GM18505 (cell line): Measurements from ENCODE around the gene SUB1.

Source experiments
- ATAC-seq: cut with Tn5 transposase; IDR thresholded peaks from one replicate; pipeline ENCODE4 v1.9.1; 2021; ENCODE audit not compliant: unreplicated experiment
- POLR2A ChIP-seq: IDR thresholded peaks from 4 replicates; pipeline ENCODE4 v1.6.1; 2011; ENCODE audit warnings: borderline replicate concordance; ENCODE audit not compliant: insufficient read depth, insufficient read length; ENCODE audit errors: extremely low read depth

Gene SUB1

DNA sequence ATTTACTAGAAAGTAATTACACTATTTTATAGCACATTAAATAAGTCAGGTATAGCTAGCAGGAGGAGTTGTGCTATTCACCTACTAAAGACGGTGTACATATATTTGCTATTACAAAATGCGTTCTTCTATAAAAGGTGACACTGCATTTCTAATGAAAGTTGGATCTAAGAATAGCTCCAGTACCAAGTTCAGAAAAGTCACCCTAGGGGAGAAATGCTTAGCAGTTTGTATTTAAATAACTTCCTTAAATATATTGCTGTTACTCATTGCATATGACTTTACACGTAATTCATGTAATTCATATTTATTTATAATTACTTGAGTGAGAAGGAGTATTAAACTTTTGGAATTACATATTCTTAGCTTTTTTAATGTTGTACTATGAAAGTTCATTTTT lies 7.0 kb upstream of the SUB1 start:
- ATAC-seq, result no peak
- TF ChIP-seq POLR2A, result no peak

DNA sequence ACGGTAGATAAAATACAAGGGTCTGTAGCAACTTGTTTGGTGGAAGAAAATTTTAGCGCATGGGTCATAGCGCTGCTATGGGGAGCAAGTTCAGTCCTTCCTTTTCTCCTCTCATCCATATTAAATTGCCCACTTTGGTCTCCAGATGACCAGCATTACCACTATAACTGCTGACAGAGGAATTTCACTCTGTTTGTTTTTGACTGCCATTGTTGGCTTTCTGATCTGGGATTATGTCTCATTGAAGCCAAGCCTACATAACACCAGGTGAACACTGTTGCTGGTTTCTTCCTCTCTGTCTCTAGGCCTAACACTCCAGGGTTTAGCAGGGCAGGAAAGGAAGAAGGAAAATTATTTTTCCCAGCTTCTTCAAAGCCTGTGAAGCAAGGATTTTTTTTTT lies 6.6 kb upstream of the SUB1 start:
- no peak for ATAC-seq
- TF ChIP-seq POLR2A, result no peak

DNA sequence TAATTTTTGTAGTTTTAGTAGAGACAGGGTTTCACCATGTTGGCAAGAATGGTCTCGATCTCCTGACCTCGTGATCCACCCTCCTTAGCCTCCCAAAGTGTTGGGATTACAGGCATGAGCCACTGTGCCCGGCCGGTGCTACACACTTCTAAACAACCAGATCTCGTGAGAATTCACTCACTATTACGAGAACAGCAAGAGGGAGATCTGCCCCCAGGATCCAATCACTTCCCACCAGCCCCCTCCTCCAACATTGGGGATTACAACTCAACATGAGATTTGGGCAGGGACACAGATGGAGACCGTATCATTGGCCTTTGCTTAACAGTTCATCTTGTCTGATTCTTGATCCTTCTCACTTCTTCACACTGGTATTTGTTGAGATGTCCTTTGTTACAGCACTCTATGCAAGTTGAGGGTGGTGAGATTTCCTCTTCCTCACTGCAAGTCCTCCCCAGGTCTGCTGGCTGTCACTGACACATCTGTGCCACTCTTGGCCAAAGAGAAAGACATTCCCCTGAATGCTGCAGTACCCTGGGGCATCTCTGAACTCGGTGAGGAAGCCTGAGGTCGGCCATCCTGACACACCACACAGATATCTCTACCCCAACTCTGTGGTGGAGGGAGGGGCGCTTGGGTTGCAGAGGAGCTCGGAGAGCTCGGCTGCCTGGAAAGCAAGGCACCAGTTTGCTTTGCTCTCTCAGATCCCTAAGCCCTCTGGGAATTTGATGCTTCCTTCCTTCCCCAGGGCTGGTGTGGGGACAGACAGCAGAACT lies 4.2 kb upstream of the SUB1 start:
- no peak for ATAC-seq
- TF ChIP-seq POLR2A, result no peak

GRCh38 chr5:32583582-32584232 lies 1.6 kb upstream of the SUB1 start:
- TF ChIP-seq POLR2A, result peak; percentile 22
- peak; percentile 75 for ATAC-seq

GRCh38 chr5:32584646-32585045 lies 711 bp upstream of the SUB1 start:
- no peak for TF ChIP-seq POLR2A
- ATAC-seq, result no peak

DNA sequence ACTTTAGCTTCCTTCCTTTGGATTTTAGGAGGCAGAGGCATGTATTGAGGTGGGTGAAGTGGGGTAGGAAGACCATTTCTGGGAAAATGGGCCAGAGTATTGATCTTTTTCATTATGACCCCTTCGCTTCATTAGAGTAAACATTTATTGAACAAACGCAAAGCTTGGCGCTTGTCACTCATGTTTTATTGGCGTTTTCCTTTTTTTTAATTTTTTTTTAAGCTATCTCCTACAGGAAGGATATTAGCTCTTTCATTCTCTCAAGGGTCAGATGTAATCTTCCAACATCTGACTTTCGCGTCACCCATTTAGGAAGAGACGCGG lies 273 bp upstream of the SUB1 start:
- no peak for TF ChIP-seq POLR2A
- no peak for ATAC-seq

GRCh38 chr5:32586276-32586599 lies 881 bp downstream of the SUB1 start:
- peak; percentile 38 for TF ChIP-seq POLR2A
- ATAC-seq, result no peak

DNA sequence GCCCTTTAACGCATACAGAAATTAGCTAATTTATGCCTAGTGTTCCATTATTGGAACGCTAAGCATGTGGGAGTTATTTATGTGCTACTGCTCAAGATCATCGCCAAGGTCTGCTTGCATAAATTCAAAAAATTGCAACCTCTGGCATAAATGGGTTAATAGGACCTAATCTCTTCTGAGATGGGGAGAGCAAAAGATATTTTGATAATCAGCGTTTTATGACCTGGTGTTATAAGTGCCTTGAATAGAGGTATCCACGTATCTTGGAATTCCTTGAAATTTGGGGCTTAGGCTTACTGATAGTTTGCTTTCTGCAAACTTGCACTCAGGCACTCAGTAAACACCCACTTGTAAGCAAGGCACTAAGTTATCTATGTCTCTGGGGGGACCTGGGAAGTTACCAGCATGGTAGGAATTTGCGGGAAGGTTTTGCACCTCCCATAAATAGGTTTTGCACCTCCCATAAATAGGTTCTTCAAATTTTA lies 1.8 kb downstream of the SUB1 start:
- no peak for ATAC-seq
- TF ChIP-seq POLR2A, result no peak

GRCh38 chr5:32589416-32589815 lies 4.1 kb downstream of the SUB1 start:
- ATAC-seq, result no peak
- TF ChIP-seq POLR2A, result no peak

DNA sequence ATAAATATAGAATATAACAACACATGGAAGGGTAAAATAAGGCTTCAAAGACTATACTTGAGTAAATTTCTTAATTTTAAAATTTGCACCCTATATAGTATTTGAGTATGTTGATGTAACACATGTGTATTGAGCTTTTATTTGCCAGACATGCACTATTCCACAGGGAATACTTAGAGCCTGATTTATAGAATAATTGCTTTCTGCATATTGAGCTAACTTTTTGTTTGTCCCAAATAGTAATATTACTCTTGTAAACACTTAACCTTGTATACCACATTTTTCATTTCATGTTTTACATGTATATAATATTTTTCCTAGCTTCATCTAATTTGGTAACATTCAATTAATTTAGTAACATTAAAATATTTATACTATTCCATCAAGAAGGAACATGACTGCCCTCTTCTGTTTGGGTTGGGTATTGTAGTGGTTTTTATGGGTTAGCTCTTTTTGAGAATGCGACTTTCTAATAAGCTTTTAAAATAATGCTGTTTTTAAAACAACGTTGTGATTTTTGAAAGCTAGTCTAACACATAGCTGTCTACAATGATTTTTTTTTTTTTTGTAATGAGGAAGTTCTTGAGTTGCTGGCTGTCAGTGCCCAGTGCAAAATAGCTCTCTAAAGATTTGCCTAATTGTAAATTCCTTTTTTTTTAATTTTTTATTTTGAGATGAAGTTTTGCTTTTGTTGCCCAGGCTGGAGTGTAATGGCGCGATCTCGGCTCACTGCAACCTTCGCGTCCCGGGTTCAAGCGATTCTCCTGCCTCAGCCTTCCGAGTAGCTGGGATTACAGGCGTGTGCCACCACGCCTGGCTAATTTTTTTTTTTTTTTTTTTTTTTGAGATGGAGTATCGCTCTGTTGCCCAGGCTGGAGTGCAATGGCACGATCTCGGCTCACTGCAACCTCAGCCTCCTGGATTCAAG lies 4.8 kb downstream of the SUB1 start:
- no peak for ATAC-seq
- no peak for TF ChIP-seq POLR2A

- TF ChIP-seq POLR2A, result no peak
- ATAC-seq, result no peak
Measured at GRCh38 chr5:32595118-32595517, 9.8 kb downstream of the SUB1 start.

- TF ChIP-seq POLR2A, result no peak
- no peak for ATAC-seq
Measured at GRCh38 chr5:32597041-32597629, 11.8 kb downstream of the SUB1 start.

DNA sequence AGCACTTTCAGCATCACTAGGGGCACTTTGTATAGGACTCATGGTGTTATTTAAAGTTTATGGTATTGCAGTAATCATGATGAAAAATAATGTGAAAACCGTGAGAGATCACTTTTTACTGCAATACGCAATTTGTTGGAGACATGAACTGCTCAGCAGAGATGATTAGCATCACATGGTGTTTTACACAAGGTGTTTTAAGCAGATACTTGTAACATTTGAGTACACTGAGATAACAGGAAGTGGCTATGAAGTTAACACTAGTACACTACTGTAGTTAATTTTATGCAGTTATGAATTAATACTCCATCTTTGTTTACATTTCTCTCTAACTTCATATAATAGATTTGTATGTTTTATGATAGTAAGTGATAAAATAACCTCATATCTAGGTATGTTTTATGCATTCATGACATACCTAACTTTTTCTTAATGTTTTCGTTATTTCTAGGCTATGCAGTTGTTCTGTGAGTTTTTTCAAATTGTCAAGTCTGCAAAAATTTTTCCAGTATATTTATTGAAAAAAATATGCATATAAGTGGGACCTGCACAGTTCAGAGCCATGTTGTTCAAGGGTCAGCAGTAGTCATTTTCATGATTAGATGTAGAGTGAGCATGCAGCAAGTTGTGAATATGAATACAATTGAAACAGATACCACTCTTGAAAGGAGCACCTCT lies 13.0 kb downstream of the SUB1 start:
- no peak for TF ChIP-seq POLR2A
- no peak for ATAC-seq
